ENCODE data around the gene TOM1L2.

GRCh38 chr17:17900615-17901520 lies 71.3 kb downstream of the TOM1L2 start:
- TF ChIP-seq CTCF (IDR thresholded peaks at IDR 0.05) (no peak), POLR2A (IDR thresholded peaks at IDR 0.05) (no peak)

Data from adrenal gland (tissue), 5 donors.